ENCODE measurements around the gene RILPL1.

RILPL1 gene

DNA sequence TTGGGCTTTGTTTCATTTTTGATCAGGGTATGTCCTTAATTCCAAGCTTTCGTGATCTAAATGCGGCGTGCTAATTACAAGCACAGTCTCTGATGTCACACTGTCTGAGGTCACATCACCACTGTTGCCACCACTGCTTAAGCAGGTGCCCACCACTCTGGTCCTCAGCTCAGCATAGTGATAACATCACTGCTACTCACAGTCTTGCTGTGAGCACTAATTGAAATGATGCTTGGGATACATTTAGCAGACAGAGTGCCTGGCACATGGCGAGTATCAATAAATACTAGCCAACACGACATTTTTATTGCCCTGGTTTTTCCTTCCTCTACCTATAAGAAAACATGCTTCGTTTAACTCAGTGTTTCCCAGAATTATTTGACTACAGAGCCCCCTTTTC, 104.9 kb downstream of the RILPL1 start:
- H3K4me1 ChIP-seq (ENCODE audit: insufficient read depth, low read length): no peaks in the 10 kb centered on the region

DNA sequence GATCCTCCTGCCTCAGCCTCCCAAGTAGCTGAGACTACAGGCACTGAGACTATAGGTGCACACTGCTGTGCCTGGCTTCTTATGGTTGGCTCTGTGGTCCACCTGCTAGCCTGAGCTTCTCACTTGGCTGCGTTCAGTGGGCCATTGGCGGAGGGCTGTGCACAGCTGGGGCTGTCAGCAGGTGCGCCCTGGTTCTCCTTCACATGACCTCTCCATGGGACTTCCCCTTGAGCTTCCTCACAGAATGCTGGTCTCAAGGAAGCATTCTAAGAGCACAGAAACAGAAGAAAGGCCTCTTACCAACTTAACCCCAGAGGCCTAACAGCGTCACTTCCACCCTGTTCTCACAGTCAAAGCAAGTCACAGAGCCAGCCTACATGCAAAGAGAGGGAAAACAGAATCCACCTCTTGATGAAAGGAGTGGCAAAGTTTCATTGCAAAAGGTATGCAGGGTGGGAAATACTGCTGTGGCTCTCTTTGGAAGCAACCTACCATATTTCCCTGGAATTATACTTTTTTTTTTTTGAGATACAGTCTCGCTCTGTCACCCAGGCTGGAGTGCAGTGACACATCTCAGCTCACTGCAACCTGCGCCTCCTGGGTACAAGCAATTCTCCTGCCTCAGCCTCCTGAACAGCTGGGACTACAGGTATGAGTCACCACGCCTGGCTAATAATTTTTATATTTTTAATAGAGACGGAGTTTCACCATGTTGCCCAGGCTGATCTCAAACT, 106.3 kb downstream of the RILPL1 start:
- Histone ChIP-seq H3K9ac (ENCODE audit: low read depth, low read length) (no peak overlapping the region), H3K9me3 (ENCODE audit: control insufficient read depth, insufficient read depth, low read length) (no peaks in the 10 kb centered on the region), H3K4me1 (ENCODE audit: insufficient read depth, low read length) (no peaks in the 10 kb centered on the region), H3K36me3 (ENCODE audit: insufficient read depth, low read length) (no peaks in the 10 kb centered on the region)

More for the DNA sequence above, 104.9 kb downstream of the RILPL1 start:
- Histone ChIP-seq H3K36me3 (ENCODE audit: insufficient read depth, low read length) (no peaks in the 10 kb centered on the region), H3K9me3 (ENCODE audit: control insufficient read depth, insufficient read depth, low read length) (no peaks in the 10 kb centered on the region), H3K9ac (ENCODE audit: low read depth, low read length) (no peak overlapping the region)

GRCh38 chr12:123421314-123421713, 112.2 kb downstream of the RILPL1 start:
- Histone ChIP-seq H3K9ac (ENCODE audit: low read depth, low read length) (no peak overlapping the region), H3K4me1 (ENCODE audit: insufficient read depth, low read length) (no peaks in the 10 kb centered on the region), H3K36me3 (ENCODE audit: insufficient read depth, low read length) (no peaks in the 10 kb centered on the region), H3K9me3 (ENCODE audit: control insufficient read depth, insufficient read depth, low read length) (no peaks in the 10 kb centered on the region)
